ENCODE data around the gene FBXO30. TPM values are rescaled to one million over a fixed set of nuclear protein-coding genes. Genes with fewer than 3 reads are reported as not detected.

FBXO30 gene
- total and polyA plus RNA-seq, 4 experiments from 2014 or later = 1.4 to 8.0 (median 4.7) TPM

DNA sequence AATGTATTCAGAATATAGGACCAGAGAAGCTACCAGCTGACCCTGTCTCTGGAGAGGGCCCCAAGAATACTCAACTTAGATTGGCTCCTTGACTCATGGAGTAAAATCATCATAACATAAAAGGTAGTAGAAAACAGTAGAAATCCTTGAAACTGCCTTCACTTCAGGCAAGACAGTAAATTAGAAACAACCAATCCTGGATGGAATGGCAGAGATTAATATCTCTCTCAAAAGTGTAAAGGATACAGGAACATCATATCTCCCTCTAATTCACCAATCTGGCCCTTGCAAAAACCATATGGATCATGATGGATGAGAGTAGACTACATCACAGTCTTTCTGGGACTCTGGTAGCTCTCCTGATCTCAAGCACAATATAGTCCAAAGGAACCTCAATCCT lies 58.9 kb downstream of the FBXO30 start:
- peaks cover 2 to 4% of the 10 kb centered on the region in 2 donors for H3K27me3 Mint-ChIP-seq
- intact Hi-C loops (cut with micrococcal nuclease) = no loop called here
- ChIA-PET POLR2A (ENCODE audit: partially characterized antibody) (no interaction called here), CTCF (ENCODE audit: partially characterized antibody) (no interaction called here)
- no peak overlapping the region for H3K4me3 Mint-ChIP-seq
- H3K27ac Mint-ChIP-seq = no peak overlapping the region
- no peaks in the 10 kb centered on the region for H3K4me1 Mint-ChIP-seq
- H3K9me3 ChIP-seq (ENCODE audit: control insufficient read depth in 1 of 2, low read length in 2 of 2) = no peaks in the 10 kb centered on the region
- no peaks in the 10 kb centered on the region for H3K4me1 ChIP-seq (ENCODE audit: insufficient read depth, low read length)
- H3K27me3 ChIP-seq (ENCODE audit: insufficient read depth, low read length) = no peaks in the 10 kb centered on the region
- no peaks in the 10 kb centered on the region for H3K36me3 Mint-ChIP-seq
- H3K36me3 ChIP-seq (ENCODE audit: insufficient read depth, low read length) = no peaks in the 10 kb centered on the region
- no peak overlapping the region for H3K27ac ChIP-seq (ENCODE audit: low read depth, low read length)
- no peak overlapping the region for H3K4me3 ChIP-seq (ENCODE audit: low read length in 2 of 2)
- no peaks in the 10 kb centered on the region for H3K9me3 Mint-ChIP-seq
- no peak for DNase-seq

DNA sequence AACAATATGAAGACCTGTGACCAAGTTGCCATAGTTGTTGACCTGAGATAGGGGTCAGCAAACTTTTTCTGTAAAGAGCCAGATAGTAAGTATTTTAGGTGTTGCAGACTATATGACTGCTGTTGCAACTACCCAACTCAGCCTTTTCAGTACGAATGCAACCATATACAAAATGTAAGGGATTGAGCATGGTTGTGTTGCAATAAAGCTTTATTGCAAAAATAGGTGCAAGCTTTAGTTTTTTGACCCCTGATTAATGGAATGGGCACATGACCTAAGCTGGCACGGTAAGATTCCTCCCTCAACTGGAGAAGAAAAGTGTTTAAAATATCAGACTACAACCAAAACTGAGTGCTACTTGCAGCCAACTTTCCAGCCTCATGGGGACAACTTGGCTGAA lies 62.0 kb downstream of the FBXO30 start:
- Mint-ChIP-seq H3K27me3 (peaks cover 2 to 4% of the 10 kb centered on the region in 2 donors), H3K4me3 (no peak overlapping the region), H3K36me3 (no peaks in the 10 kb centered on the region), H3K4me1 (peaks cover 0 to 4% (median 1%) of the 10 kb centered on the region in 4 donors), H3K27ac (no peak overlapping the region), H3K9me3 (no peaks in the 10 kb centered on the region)
- no peak for DNase-seq
- intact Hi-C loops (cut with micrococcal nuclease) = no loop called here
- Histone ChIP-seq H3K27me3 (ENCODE audit: insufficient read depth, low read length) (no peaks in the 10 kb centered on the region), H3K4me3 (ENCODE audit: low read length in 2 of 2) (no peak overlapping the region), H3K9me3 (ENCODE audit: control insufficient read depth in 1 of 2, low read length in 2 of 2) (no peaks in the 10 kb centered on the region), H3K4me1 (ENCODE audit: insufficient read depth, low read length) (no peaks in the 10 kb centered on the region), H3K27ac (ENCODE audit: low read depth, low read length) (no peak overlapping the region), H3K36me3 (ENCODE audit: insufficient read depth, low read length) (no peaks in the 10 kb centered on the region)
- ChIA-PET POLR2A (ENCODE audit: partially characterized antibody) (no interaction called here), CTCF (ENCODE audit: partially characterized antibody) (no interaction called here)

DNA sequence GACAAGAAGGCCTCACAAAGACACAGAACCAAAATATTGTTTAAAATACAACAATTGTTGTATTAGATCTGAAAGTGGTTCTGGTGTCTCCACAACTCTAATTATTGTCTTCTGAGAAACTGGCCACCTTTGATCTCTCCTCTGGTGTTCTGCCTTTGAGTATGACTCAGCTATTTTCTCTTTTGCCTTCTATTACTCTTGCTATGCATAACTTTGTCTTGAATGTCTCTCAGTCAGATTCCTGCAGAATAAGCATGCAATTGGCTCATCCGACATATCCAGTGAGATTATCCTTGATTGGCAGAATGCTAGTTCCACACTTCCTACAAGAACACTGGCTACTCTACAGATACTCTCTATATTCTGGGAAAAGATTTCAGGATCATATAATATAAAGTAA lies 65.0 kb downstream of the FBXO30 start:
- no peak overlapping the region for H3K27ac ChIP-seq (ENCODE audit: low read depth, low read length)
- H3K9me3 ChIP-seq (ENCODE audit: control insufficient read depth in 1 of 2, low read length in 2 of 2) = no peaks in the 10 kb centered on the region
- ChIA-PET CTCF (ENCODE audit: partially characterized antibody) (no interaction called here), POLR2A (ENCODE audit: partially characterized antibody) (no interaction called here)
- H3K4me3 Mint-ChIP-seq = no peak overlapping the region
- no peaks in the 10 kb centered on the region for H3K27me3 ChIP-seq (ENCODE audit: insufficient read depth, low read length)
- peaks cover 0 to 2% of the 10 kb centered on the region in 2 donors for H3K27me3 Mint-ChIP-seq
- intact Hi-C loops (cut with micrococcal nuclease) = no loop called here
- H3K36me3 Mint-ChIP-seq = no peaks in the 10 kb centered on the region
- H3K27ac Mint-ChIP-seq = no peak overlapping the region
- no peak for DNase-seq
- peaks cover 0 to 4% (median 1%) of the 10 kb centered on the region in 4 donors for H3K4me1 Mint-ChIP-seq
- H3K9me3 Mint-ChIP-seq = peaks cover 0 to 1% (median 0%) of the 10 kb centered on the region in 8 donors
- no peak overlapping the region for H3K4me3 ChIP-seq (ENCODE audit: low read length in 2 of 2)
- H3K4me1 ChIP-seq (ENCODE audit: insufficient read depth, low read length) = no peaks in the 10 kb centered on the region
- no peaks in the 10 kb centered on the region for H3K36me3 ChIP-seq (ENCODE audit: insufficient read depth, low read length)

DNA sequence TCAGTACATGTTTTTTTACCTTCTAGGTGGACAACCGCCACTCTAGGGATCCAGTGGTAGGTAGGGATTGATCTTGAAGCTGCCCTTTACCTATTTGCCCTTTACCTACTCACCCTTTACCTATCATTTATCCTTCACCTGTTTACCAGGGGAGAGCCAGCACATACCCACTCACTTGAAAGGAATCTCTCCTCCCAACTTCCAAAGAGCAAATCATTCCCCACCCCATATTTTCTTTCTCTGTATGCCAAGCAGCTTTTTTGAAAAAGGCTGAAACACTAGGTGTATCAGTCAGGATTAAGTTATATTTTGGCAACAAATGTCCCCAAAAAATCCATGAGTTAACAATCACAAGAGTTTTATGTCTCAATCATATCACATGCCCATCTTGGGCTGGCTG lies 68.7 kb downstream of the FBXO30 start:
- Mint-ChIP-seq H3K27ac (no peak overlapping the region), H3K4me1 (peaks cover 0 to 4% (median 1%) of the 10 kb centered on the region in 4 donors), H3K9me3 (peaks cover 0 to 1% (median 0%) of the 10 kb centered on the region in 8 donors), H3K27me3 (peaks cover 2 to 3% of the 10 kb centered on the region in 2 donors), H3K36me3 (no peaks in the 10 kb centered on the region), H3K4me3 (no peak overlapping the region)
- no peaks in the 10 kb centered on the region for H3K4me1 ChIP-seq (ENCODE audit: insufficient read depth, low read length)
- ChIA-PET POLR2A (ENCODE audit: partially characterized antibody) (no interaction called here), CTCF (ENCODE audit: partially characterized antibody) (no interaction called here)
- no peaks in the 10 kb centered on the region for H3K9me3 ChIP-seq (ENCODE audit: control insufficient read depth in 1 of 2, low read length in 2 of 2)
- H3K36me3 ChIP-seq (ENCODE audit: insufficient read depth, low read length) = no peaks in the 10 kb centered on the region
- H3K27me3 ChIP-seq (ENCODE audit: insufficient read depth, low read length) = no peaks in the 10 kb centered on the region
- H3K4me3 ChIP-seq (ENCODE audit: low read length in 2 of 2) = no peak overlapping the region
- intact Hi-C loops (cut with micrococcal nuclease) = no loop called here
- no peak overlapping the region for H3K27ac ChIP-seq (ENCODE audit: low read depth, low read length)
- DNase-seq = no peak

DNA sequence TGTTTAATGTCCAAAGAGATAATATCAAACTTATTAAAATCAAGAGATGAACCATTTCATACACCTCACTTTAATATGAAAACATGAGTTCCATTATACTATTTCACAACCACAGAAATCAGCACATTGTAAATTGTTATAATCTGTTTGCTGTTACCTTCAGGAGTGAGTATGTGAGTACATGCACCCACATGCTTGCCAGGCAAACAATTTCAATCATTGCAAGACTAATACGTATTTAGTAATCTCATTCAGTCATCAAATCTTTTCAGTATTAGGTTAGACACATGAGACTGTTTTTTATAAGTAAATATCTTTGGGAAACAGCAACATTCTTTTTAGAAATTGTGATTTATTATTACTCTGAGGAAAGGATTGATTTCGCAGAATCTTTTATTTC lies 70.0 kb downstream of the FBXO30 start:
- Mint-ChIP-seq H3K4me1 (peaks cover 0 to 2% (median under 1%) of the 10 kb centered on the region in 4 donors), H3K9me3 (peaks cover 0 to 4% (median 0%) of the 10 kb centered on the region in 8 donors), H3K4me3 (no peak overlapping the region), H3K27ac (no peak overlapping the region), H3K36me3 (no peaks in the 10 kb centered on the region), H3K27me3 (peaks cover 2 to 5% of the 10 kb centered on the region in 2 donors)
- Histone ChIP-seq H3K27me3 (ENCODE audit: insufficient read depth, low read length) (no peaks in the 10 kb centered on the region), H3K4me3 (ENCODE audit: low read length in 2 of 2) (no peak overlapping the region), H3K36me3 (ENCODE audit: insufficient read depth, low read length) (no peaks in the 10 kb centered on the region), H3K9me3 (ENCODE audit: control insufficient read depth in 1 of 2, low read length in 2 of 2) (no peaks in the 10 kb centered on the region), H3K27ac (ENCODE audit: low read depth, low read length) (no peak overlapping the region), H3K4me1 (ENCODE audit: insufficient read depth, low read length) (no peaks in the 10 kb centered on the region)
- no peak for DNase-seq
- intact Hi-C loops (cut with micrococcal nuclease) = no loop called here
- ChIA-PET CTCF (ENCODE audit: partially characterized antibody) (no interaction called here), POLR2A (ENCODE audit: partially characterized antibody) (no interaction called here)

Other genes with a start within 250 kb of the FBXO30 start
- gene EPM2A, start 79.3 kb downstream of the FBXO30 start, total RNA-seq = 10 to 100 TPM; 14.7 to 15.1 TPM
- gene EPM2A, start 79.3 kb downstream of the FBXO30 start, polyA plus RNA-seq = 1 to 10 TPM; 2.6 to 3.8 TPM
- 10 to 100 TPM; 37.5 to 38.8 TPM for gene SHPRH, start 149.6 kb upstream of the FBXO30 start, total RNA-seq
- 1 to 10 TPM; 6.7 to 7.5 TPM for gene SHPRH, start 149.6 kb upstream of the FBXO30 start, polyA plus RNA-seq
- gene GRM1, start 214.3 kb upstream of the FBXO30 start, total RNA-seq = not detected
- gene GRM1, start 214.3 kb upstream of the FBXO30 start, polyA plus RNA-seq = not detected

Data from CD4-positive, alpha-beta memory T cell (primary cell).